Skeletal muscle satellite cell (primary cell): ENCODE results near the gene FHOD1.

ENCODE experiments used
- H3K27me3 ChIP-seq: 2 replicates; pipeline ENCODE4 v1.7.0; 2013; ENCODE audit warnings: low read length; ENCODE audit not compliant: control insufficient read depth, insufficient read depth
- H3K36me3 ChIP-seq: 2 replicates; pipeline ENCODE4 v1.7.0; 2013; ENCODE audit warnings: mild to moderate bottlenecking, control low read depth, low read length; ENCODE audit not compliant: insufficient read depth
- H3K4me1 ChIP-seq: 2 replicates; pipeline ENCODE4 v1.7.0; 2013; ENCODE audit warnings: low read length; ENCODE audit not compliant: control insufficient read depth, insufficient read depth
- H3K4me2 ChIP-seq: 2 replicates; pipeline ENCODE4 v1.7.0; 2013; ENCODE audit warnings: mild to moderate bottlenecking, low read length
- H3K4me3 ChIP-seq: 2 replicates; pipeline ENCODE4 v1.7.0; 2013; ENCODE audit warnings: low read length
- H3K9ac ChIP-seq: 2 replicates; pipeline ENCODE4 v1.7.0; 2013; ENCODE audit warnings: mild to moderate bottlenecking, low read depth, low read length, moderate library complexity
- H3K9me3 ChIP-seq: replicated peaks from 2 replicates; pipeline ENCODE4 v1.7.0; 2013; ENCODE audit warnings: mild to moderate bottlenecking, control low read depth, low read length

FHOD1 gene

DNA sequence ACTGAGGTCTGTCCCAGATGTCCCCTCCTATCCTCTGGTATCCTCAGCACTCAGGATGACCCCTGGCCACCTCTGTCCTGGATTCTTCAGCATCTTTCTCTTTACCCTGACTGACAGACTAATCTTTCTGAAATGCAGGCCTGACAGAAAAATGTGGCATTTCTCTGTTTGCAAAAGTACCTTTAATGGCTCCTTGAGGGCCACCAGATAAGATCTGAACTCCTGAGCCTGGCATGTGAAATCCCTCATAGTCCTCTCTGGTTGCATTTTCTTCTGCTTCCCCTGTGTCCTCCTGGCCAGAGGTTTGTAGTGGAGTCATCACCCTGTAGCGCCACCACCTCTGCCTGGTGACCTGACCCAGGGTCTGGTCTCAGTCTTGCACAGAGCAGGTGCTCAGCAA lies 50.4 kb downstream of the FHOD1 start:
- peaks cover 73% of the 10 kb centered on the region for H3K36me3 ChIP-seq
- H3K27me3 ChIP-seq = no peaks in the 10 kb centered on the region

DNA sequence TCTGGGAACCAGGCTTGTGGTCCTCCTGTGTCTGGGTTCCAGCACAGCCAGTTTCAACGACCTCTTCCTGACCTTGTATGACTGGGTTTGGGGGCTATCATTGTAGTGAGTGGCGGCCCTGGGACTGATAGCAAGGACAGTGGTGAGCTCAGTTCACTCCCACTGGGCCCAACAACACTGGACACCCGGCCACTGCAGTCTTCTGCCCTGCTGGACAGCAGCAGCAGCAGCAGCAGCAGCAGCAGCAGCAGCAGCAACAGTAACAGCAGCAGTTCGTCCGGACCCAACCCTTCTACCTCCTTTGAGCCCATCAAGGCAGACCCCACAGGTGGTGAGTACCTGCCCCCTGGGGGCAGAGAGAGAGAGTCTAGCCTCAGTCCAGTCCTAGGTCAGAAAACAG lies 51.6 kb downstream of the FHOD1 start:
- Histone ChIP-seq H3K4me1 (peaks cover 22% of the 10 kb centered on the region), H3K4me2 (no peak overlapping the region), H3K9ac (no peak overlapping the region), H3K9me3 (no peaks in the 10 kb centered on the region), H3K36me3 (peaks cover 64% of the 10 kb centered on the region), H3K27me3 (no peaks in the 10 kb centered on the region), H3K4me3 (no peak overlapping the region)

More for the DNA sequence above, 50.4 kb downstream of the FHOD1 start:
- Histone ChIP-seq H3K9me3 (no peaks in the 10 kb centered on the region), H3K9ac (no peak overlapping the region), H3K4me3 (no peak overlapping the region), H3K4me2 (no peak overlapping the region), H3K4me1 (peaks cover 16% of the 10 kb centered on the region)

DNA sequence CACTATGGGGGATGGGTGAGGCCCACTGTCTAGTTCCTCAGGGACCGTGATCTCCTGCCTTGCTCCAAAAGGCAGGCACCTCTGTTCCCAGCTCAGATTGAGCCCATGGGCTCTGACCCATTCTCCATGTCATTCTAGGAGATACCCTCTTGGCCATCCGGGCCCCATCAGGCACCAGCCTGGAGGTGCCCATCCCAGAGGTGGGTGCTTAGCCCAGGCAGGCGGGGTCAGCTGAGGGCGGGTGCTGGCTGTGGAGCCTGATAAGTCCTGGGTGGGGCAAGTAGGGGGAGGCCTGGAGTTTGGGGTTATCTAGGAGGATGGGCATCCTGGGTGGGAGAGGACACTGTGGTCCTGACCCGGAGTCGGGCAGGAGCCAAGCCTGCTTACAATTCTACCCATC lies 53.0 kb downstream of the FHOD1 start:
- peak overlapping the region; percentile 16 for H3K4me3 ChIP-seq
- H3K4me2 ChIP-seq = peak overlapping the region; percentile 90
- peak overlapping the region; percentile 99 for H3K9ac ChIP-seq
- H3K27me3 ChIP-seq = no peaks in the 10 kb centered on the region
- H3K4me1 ChIP-seq = peaks cover 28% of the 10 kb centered on the region
- H3K9me3 ChIP-seq = no peaks in the 10 kb centered on the region
- peaks cover 56% of the 10 kb centered on the region for H3K36me3 ChIP-seq

DNA sequence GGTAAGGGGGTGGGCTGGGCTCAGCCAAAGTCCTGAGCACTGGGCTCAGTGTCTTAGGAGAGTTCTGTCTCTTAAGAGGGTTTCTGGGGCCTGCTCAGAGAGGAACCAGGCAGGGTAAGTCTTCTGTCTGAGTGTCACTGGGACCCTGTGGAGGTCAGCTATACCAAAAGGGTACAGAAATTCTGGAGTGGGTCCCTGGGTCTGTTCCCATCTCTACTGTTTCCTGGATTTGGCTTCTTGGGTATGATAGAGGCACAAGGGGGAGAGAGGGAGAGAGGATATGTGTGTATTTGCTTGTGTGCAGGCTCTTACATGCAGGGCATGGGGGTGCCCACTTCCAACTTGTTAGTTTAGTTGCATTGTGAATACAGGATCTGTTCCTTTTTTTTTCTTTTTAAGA lies 53.7 kb downstream of the FHOD1 start:
- Histone ChIP-seq H3K27me3 (no peaks in the 10 kb centered on the region), H3K36me3 (peaks cover 55% of the 10 kb centered on the region), H3K9ac (peak overlapping the region; percentile 99), H3K4me1 (peaks cover 28% of the 10 kb centered on the region), H3K9me3 (no peaks in the 10 kb centered on the region), H3K4me2 (peak overlapping the region; percentile 90), H3K4me3 (peak overlapping the region; percentile 95)

DNA sequence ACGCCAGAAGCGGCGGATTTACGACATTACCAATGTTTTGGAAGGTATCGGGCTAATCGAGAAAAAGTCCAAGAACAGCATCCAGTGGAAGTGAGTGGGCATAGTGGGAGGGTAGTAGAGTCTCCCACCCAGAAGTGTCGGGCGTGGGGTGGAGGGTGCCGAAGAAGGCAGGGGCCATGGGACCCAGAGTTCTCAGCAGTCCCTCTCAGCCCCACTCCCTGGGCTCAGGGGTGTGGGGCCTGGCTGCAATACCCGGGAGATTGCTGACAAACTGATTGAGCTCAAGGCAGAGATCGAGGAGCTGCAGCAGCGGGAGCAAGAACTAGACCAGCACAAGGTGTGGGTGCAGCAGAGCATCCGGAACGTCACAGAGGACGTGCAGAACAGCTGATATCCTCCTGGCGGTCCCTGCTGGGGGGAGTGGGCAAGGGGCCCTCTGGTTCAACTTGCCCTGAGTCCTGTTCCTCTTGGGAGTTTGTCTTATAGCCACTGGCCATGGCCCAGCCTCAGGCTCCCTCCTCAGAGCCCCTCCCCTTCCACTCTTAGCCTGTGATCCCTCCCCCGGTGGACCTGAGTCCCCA lies 54.4 kb downstream of the FHOD1 start:
- peak overlapping the region; percentile 90 for H3K4me2 ChIP-seq
- peaks cover 28% of the 10 kb centered on the region for H3K4me1 ChIP-seq
- H3K27me3 ChIP-seq = no peaks in the 10 kb centered on the region
- peak overlapping the region; percentile 99 for H3K9ac ChIP-seq
- H3K9me3 ChIP-seq = no peaks in the 10 kb centered on the region
- peaks cover 50% of the 10 kb centered on the region for H3K36me3 ChIP-seq
- peak overlapping the region; percentile 95 for H3K4me3 ChIP-seq

DNA sequence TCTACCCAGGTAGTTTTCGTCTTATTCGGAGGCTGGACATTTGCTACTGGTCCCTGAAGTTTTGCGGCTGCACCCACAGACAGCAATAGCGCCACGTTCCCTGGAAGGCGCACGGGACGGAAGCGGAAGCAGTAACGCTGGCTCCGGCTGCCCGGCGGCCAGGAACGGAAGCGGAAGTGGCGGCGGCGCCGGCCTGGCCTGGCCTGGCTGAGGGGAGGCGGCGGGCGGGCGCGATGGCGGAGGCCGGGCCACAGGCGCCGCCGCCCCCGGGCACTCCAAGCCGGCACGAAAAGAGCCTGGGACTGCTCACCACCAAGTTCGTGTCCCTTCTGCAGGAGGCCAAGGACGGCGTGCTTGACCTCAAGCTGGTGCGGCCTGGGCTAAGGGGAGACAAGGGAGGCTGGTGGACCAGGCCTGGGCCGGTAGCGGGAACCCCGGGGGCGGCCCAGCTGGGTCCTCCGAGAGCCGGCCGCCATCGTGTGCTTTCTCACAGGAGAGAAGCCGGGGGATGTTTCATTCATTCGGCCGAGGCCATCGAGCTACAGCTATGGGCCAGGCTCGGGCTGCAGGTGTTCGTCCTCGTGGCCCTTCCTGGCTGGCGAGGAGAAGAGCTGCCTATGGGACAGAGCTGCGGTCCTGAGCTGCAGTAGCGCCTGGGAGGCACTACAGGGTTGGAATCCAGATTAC lies 55.1 kb downstream of the FHOD1 start, which contains the start of gene E2F4:
E2F4 (plus strand) TSS at position 161 of the 687 bp plus-strand sequence; CDS start at position 234, 73 bp downstream.
- Histone ChIP-seq H3K9me3 (no peaks in the 10 kb centered on the region), H3K4me1 (peaks cover 34% of the 10 kb centered on the region), H3K4me2 (peak within 1 kb of the TSS; percentile 90), H3K27me3 (no peaks in the 10 kb centered on the region), H3K9ac (peak within 1 kb of the TSS; percentile 99), H3K36me3 (peaks cover 42% of the 10 kb centered on the region), H3K4me3 (peak within 1 kb of the TSS; percentile 95)

DNA sequence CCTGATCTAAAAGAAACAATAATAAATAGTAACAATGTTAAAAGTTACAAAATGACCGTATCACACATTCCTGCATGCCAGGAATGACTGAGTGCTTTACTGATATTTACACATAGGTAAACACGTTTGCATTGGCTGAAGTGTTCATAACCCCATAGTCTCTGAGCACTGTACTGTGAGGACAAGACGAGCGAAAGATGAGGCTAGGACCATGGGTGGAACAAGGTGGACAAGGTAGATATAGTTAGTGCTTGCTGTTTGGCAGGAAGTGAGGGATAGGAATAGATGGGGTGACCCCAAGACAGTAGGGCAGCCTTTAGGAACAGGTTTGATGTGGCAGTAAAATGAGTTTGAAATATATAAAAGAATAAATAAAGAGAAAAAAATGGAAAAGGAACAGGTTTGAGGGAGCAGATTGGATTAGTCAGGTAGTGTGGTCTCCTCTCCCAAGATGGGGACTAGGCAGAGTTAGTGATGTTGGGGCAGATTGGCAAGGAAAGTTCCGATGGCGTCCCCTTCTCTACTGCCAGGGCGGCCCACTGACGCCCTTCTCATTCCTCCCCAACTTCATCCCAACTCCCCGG lies 55.8 kb downstream of the FHOD1 start:
- peaks cover 36% of the 10 kb centered on the region for H3K36me3 ChIP-seq
- peak overlapping the region; percentile 90 for H3K4me2 ChIP-seq
- H3K9ac ChIP-seq = no peak overlapping the region
- no peaks in the 10 kb centered on the region for H3K27me3 ChIP-seq
- H3K4me1 ChIP-seq = peaks cover 41% of the 10 kb centered on the region
- no peaks in the 10 kb centered on the region for H3K9me3 ChIP-seq
- H3K4me3 ChIP-seq = peak overlapping the region; percentile 95

DNA sequence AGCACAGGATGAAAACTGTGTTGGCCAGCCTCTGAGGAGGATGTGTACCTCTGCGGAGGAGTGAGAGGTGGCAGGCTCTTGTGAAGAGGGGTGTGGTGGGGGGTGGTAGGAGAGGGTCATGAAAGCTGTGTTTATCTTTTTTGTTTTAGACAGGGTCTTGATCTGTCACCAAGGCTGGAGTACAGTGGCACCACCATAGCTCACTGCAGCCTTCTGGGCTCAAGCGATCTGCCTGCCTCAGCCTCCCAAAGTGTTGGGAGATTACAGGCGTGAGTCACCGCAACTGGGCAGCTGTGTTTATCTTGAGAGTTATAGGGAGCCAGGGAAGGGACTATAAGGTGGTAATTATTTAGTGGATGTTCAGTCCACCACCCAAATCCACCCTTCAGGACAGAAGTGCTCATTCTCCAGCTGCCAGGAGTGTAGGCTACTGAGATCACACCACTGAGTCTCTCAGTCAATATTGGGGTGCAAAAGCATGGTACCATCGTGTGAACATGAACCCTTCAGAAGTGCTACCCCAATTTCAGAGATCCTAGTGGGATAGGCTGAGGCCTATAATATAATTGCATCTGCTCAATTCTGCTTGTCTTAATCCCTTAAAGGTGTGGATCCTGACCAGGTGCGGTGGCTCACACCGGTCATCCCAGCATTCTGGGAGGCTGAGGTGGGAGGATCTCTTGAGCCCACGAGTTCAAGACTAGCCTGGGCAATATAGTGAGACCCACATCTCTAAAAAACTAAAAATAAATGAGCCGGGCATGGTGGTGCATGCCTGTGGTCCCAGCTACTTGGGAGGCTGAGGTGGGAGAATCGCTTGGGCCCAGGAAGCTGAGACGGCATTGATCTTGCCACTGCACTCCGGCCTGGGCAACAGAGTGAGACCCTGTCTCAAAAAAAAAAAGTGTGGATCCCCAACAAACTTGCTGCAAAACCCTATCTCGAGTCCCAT lies 56.6 kb downstream of the FHOD1 start:
- Histone ChIP-seq H3K36me3 (peaks cover 28% of the 10 kb centered on the region), H3K4me3 (no peak overlapping the region), H3K27me3 (no peaks in the 10 kb centered on the region), H3K4me1 (peaks cover 48% of the 10 kb centered on the region), H3K9ac (no peak overlapping the region), H3K9me3 (no peaks in the 10 kb centered on the region), H3K4me2 (no peak overlapping the region)

DNA sequence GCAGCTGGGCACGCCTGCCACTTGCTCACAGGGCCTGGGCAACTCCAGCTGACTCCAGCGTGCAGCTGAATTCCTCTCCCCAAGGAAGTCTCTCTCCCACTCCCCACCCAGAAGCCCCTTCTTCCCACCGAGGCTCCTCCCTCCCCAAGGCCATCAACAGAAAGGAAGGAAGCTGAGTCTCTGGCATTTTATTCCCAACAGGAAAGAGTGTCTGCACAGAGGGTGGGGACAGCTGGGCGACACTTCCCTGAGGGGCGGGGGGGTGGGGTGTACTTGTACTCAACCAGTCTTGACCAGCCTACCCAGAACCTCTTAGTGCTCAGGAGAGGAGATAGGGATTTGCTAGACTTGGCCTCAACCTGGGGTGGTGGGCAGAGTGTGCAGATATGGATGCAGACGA lies 57.2 kb downstream of the FHOD1 start, which contains the start of gene EXOC3L1:
EXOC3L1 (minus strand) TSS at position 96 of the 400 bp plus-strand sequence. CDS start 460 bp downstream, outside the sequence.
- Histone ChIP-seq H3K27me3 (no peaks in the 10 kb centered on the region), H3K4me1 (peaks cover 54% of the 10 kb centered on the region), H3K4me3 (no peak within 1 kb of the TSS), H3K9ac (no peak within 1 kb of the TSS), H3K36me3 (peaks cover 21% of the 10 kb centered on the region), H3K4me2 (no peak within 1 kb of the TSS), H3K9me3 (no peaks in the 10 kb centered on the region)

DNA sequence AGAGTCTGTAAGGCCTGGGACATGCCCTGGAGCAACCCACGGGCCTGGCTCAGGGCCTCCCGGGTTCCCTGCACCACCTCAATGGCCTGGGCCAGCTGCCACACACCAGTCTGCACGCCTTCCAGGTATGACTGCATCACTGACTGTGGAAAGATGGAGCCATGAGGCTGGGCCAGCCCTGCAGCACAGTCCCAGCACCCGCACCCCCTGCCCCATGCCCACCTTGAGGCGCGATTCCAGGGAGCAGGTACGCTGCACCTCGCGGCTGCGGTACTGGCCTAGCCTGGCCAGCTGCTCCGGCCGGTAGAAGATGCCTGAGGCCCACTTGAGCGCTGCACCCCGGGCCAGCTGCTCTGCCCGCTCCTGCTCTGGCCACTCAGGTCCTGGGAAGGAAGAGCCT lies 58.5 kb downstream of the FHOD1 start:
- no peaks in the 10 kb centered on the region for H3K27me3 ChIP-seq
- H3K4me1 ChIP-seq = peaks cover 58% of the 10 kb centered on the region
- H3K9me3 ChIP-seq = no peaks in the 10 kb centered on the region
- H3K9ac ChIP-seq = no peak overlapping the region
- peaks cover 9% of the 10 kb centered on the region for H3K36me3 ChIP-seq
- H3K4me2 ChIP-seq = no peak overlapping the region
- H3K4me3 ChIP-seq = no peak overlapping the region

DNA sequence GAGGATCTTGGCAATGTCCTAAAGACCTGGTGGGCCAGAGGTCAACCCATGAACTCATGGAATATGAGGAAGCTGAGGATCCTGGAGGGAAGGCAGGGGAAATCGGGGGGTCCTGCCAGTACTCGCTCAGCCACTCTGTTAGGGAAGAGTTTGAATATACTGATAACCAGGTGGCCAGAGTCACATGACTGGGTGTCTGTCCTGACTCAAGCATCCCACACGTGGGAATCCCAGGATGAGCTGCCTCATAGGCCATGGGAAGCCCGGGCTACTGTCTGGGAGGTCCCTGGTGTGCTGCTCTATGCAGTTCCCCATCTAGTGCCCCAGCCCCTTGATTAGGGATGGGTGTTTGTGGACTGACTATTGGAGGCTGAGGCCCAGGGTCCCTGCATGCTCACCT lies 59.0 kb downstream of the FHOD1 start:
- Histone ChIP-seq H3K9me3 (no peaks in the 10 kb centered on the region), H3K4me1 (peaks cover 54% of the 10 kb centered on the region), H3K36me3 (peaks cover 4% of the 10 kb centered on the region), H3K4me2 (no peak overlapping the region), H3K9ac (no peak overlapping the region), H3K27me3 (no peaks in the 10 kb centered on the region), H3K4me3 (no peak overlapping the region)
